Fibroblast of skin of right biceps (primary cell): ENCODE data around the gene SIRPB2.

Experiments used
- DNase-seq: peaks from one replicate; pipeline ENCODE4 v3.0.0-alpha.2; 2013

Gene SIRPB2

GRCh38 chr20:1491281-1491840 lies at the start of gene SIRPB2:
TSS of gene SIRPB2 (minus strand) at chr20:1491420. CDS start at chr20:1491359, 61 bp downstream.
- no peak for DNase-seq

DNA sequence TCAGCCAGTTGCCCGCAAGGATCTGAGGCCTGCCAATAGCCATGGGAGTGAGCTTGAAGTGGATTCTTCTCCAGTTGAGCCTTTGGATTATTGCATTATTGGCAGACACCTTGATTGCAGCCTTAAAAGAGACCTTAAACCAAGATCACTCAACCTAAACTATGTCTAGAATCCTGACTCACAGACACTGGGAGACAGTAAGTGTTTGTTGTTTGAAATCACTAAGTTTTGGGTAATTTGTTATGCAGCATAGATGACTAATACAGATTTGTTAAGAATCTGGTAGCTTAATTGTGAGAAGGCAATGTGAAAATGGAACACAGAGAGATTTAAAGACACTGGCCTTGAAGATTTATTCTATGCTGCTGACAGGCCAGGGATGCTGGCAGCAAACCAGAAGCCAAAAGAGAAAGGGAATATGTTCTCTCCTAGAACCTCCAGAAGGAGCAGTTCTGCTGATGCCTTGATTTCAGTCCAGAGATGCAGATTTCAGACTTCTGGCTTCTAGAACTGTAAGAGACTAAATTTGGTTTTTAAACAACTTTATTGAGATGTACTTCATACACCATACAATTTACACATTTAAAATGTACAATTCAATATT lies 48.7 kb upstream of the SIRPB2 start:
- no peak for DNase-seq

DNA sequence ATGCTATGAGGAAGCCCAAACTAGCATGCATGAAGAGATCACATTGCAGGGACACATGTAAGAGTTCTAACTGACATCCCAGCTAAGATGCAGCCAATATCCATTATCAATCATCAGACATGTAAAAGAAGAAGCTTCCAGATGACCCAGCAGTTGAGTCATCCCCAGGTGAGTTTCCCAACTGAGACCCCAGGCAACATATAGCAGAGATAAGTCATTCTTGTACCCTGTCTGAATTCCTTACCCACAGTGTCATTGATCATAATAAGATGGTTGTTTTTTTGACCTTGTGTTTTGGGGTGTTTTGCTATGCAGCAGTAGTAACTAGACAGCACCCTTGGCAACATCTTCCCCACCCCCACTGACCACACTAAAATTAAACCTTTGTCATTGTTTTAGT lies 47.4 kb upstream of the SIRPB2 start:
- no peak for DNase-seq

DNA sequence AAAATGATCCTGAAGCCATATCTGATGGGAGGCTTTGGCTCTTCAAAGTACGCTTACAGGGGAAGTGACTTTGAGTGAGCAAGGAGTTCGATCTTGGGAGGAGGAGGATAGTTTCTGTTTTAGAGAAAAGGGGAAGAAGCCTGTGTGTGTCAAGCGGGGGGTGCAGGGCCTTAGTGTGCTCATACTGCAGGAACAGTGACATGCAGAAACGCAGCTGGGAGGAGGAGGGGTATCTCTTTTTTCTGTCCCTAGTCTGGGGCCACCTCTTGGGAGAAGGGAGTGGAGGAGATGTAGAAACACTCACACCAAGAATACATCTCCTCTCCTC lies 46.5 kb upstream of the SIRPB2 start:
- no peak for DNase-seq

GRCh38 chr20:1536893-1537730 lies 45.9 kb upstream of the SIRPB2 start:
- no peak for DNase-seq

- DNase-seq: no peak
Measured at GRCh38 chr20:1535420-1536175, 44.4 kb upstream of the SIRPB2 start.

DNA sequence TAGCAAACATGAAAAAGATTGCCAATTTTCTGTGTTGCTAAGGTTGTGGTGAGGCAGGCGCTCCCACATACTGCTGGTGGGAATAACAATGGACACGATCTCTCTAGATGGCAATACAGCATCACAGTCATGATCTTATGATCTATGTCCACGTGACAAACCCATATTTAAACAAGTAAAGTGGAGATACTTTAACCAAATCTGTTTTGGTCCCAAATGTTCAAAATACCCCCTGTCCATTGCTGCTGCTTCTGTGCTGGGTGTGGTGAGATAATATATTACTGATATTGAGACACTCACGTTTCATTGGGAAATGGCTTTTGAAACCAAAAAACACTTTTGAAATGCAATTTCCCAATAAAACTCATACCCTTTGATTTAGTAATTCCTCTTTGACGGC lies 43.3 kb upstream of the SIRPB2 start:
- no peak for DNase-seq

DNA sequence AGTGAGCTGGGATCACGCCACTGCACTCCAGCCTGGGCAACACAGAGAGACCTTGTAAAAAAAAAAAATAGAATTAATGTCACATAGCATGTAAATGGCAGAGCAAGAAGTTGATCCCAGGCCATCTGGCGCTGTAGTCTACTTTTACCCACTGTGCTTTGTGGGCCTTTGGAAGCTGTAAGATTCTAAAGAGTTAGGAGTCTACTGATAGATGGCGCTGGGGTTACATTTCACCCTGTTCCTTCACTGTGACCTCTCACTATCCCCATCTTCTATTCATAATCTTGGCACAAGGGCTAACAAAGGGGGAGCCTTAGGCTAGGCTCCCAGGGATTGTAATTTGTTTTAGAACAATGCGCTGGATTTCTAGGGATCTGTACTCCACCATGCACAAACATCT lies 41.8 kb upstream of the SIRPB2 start:
- DNase-seq: no peak

- peak; percentile 25 for DNase-seq
Measured at GRCh38 chr20:1528811-1529210, 37.6 kb upstream of the SIRPB2 start.

DNA sequence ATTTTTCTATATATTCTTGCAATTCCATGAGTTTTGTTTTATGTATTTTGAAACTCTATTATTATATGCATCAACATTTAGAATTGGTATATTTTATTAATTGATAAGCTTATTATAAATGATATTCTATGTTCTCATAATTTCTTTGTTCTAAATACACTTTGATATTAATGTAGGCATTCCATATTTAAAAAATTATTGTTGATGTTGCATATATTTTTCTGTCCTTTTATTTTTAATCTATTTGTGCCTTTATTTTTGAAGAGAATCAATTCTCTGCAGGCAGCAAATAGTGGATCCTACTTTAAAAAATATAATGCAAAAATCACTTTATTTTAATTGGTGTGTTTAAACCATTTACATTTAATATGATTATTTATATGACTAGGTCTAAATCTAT lies 36.7 kb upstream of the SIRPB2 start:
- DNase-seq: no peak

DNA sequence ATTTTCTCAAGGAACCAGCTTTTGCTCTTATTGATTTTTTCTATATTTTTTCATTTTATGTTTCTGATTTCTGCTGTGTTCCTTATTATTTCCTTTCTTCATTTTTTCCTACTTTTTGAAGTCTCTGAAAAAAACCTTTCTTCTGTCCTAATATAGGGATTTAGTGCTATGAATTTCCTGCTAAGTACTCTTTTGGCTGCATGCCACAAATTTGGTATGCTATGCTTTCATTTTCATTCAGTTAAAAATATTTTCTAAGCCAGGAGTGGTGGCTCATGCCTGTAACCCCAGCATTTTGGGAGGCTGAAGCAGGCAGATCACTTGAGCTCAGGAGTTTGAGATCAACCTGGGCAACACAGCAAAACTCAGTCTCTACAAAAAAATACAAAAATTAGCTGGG lies 35.7 kb upstream of the SIRPB2 start:
- DNase-seq: no peak

- no peak for DNase-seq
Measured at GRCh38 chr20:1526310-1526709, 35.1 kb upstream of the SIRPB2 start.

DNA sequence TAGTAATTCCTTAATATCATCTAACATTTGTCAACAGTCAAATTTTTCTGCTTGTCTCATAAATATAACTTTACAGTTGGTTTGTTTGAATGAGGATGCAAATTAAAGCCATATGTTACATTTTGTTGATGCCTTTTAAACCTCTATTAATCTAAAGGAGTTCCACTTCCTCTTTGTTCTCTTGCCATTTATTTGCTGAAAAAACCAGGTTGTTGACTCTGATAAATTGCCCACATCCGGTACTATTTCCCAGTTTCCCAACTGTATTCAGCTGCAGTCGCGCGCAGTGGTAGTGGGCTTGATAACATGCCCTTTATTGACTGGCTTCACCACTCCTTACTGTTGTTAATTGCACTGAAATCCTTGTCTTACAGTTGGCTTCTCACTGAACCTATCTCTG lies 32.8 kb upstream of the SIRPB2 start:
- no peak for DNase-seq

- DNase-seq: no peak
Measured at GRCh38 chr20:1517010-1517409, 25.8 kb upstream of the SIRPB2 start.

GRCh38 chr20:1513801-1514200 lies 22.6 kb upstream of the SIRPB2 start:
- no peak for DNase-seq

- no peak for DNase-seq
Measured at GRCh38 chr20:1509237-1509636, 18.0 kb upstream of the SIRPB2 start.

DNA sequence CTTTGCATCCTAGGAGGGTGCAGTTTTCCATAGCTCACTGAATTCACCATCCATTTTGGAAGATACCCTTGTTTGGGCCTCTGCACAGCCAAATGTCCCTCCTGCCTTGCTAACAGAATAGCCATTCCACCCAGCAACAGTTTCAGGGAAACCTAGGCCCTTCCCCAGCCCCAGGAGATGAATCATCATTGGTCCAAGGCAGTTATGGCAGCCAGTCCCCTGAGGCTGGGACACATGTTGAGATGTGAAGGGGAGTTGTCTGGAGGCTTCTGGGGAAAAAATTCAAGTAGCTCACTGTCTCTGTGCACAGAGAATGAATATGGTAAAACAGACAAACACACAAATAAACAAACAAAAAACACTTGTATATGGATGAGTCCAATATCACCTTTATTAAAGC lies 17.4 kb upstream of the SIRPB2 start:
- DNase-seq: no peak

DNA sequence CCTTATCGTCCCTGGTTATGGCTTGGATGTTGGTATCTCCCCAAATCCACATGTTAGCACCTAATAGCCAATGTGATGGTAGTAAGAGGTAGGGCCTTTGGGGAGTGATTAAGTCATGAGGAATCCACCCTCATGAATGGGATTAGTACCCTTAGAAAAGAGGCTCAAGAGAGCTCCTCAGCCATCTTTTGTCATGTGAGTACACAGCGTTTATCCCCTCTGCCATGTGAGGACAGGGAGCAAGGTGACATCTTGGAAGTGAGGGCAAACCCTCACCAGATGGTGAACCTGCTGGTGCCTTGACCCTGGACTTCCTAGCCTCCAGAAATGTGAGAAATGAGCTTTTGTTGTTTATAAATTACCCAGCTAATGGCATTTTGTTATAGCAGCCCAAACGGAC lies 16.1 kb upstream of the SIRPB2 start:
- DNase-seq: no peak

GRCh38 chr20:1505871-1506270 lies 14.7 kb upstream of the SIRPB2 start:
- DNase-seq: no peak

- DNase-seq: no peak
Measured at GRCh38 chr20:1505361-1505760, 14.1 kb upstream of the SIRPB2 start.

GRCh38 chr20:1503564-1504227 lies 12.5 kb upstream of the SIRPB2 start:
- DNase-seq: peak; percentile 83

DNA sequence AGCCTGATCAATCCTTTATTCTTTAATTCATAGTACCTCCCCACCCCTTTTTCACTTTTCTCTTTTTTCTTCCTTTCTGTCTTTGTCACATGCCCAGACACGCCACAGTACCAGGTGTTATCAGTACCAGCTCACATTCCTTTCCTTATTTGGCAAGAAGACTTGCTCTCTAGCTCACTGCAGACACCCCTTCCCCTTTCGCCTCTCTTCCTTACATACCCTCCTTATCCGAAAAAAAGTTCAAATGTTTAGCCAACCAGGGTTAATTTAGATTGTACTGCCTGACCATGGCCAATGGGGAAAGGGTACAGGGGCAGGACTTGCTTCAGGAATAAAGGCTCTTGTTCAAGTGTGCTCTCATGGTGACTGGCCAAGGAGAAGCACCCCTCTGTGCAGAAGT lies 9.3 kb upstream of the SIRPB2 start:
- DNase-seq: no peak
